ENCODE measurements around the gene MT1HL1.
"Not testable (repeated sequence)": the region's sequence is repeated elsewhere in the genome, so short reads cannot be mapped to it uniquely, and the experiment has no call there.

Gene MT1HL1

DNA sequence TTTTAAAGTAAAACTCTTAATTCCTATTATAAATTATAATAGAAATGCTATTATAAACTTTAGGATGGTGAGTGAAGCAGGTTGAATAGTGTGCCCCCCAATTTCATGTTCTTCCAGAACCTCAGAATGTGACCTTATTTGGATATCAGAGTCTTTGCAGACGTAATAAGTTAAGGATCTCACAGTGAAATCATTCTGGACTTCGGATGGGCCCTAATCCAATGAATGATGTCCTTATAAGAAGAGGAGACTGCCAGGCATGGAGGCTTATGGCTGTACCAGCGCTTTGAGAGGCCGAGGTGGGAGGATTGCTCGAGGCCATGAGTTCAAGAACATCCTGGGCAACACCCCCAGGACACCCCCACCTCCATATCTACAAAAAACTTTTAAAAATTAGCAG is 9.4 kb upstream of the MT1HL1 start:
- no peak for DNase-seq

DNA sequence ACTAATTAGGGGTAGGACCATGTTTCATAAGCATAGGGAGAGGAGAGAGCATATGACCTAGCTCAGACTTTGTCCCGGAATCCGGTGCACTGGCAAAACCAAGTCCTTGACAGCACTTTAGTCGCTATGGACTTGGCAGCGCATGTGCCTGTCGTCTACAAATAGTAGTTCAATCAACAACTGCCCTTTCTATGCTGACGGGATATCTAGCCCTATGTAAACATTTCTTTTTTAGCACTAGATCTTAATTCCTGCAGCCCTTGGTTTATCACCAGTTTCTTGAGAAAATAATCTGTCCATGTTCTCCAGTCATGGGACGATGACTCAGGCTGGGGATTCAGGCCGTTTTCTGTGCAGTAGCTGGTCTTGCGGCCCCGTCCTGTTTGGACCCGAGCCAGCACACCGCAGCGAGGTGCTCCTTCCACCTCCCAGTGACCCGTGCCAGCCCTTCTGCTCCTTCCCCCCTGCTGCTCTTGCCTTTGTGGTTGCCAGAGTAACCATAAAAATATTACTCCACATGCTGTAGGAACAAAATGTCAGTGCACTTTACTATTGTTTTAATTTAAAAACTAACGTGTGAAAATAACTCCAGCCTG is 8.6 kb upstream of the MT1HL1 start:
- DNase-seq = no peak

DNA sequence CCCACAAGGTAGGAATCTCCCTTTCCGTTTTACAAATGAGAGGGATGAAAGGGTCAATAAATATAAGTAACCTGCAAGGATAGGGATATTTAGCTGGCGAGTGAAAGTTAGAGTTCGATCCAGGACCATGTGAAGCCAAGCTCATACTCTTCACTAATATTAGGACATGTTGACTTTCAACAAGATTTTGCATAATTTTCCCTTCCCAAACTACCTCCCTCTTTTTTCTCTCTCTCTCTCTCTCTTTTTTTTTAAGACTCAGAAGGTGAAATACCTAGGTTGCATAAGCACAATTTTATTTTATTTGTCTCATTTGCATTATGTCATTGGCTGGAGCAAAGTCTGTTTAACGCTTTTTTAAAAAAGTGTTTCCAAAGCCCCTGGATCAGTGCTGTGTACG is 8.1 kb upstream of the MT1HL1 start:
- DNase-seq = no peak

DNA sequence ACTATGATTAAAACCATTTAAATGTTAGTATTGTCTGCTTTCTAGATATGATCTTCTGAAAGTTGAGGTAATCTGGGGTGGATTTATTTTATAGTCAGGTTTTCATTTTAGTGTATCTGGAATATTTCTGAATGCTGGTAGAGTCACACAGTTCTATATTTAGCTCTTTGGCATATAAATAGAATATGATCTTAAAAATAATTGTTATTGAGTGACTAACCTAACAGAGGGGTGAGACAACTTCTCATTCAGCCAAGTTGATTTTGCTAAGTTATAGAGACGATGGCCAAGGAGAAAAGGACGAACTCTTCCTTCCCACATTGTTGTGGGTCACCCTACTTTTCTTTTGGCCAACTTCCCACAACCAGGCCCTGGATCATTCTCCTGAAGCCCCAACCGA is 7.2 kb upstream of the MT1HL1 start:
- no peak for DNase-seq

DNA sequence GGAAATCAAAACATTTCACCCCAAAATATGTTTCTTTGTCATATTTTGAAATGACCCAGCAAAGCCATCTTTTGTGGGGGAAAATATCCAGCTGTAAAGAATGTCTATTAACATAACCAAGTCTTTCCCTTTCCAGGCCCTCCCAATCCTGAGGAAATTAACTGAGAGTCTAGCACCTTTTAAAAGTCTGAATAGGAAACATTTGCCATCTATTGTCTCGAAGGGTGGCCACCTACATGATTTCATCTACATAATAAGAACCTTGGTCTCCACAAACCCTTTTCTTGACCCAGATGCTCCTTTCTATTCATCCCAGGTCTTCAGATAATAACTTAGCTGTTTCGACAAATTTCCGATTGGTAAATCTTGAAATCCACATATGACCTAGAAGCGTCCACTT is 5.4 kb upstream of the MT1HL1 start:
- DNase-seq = no peak

DNA sequence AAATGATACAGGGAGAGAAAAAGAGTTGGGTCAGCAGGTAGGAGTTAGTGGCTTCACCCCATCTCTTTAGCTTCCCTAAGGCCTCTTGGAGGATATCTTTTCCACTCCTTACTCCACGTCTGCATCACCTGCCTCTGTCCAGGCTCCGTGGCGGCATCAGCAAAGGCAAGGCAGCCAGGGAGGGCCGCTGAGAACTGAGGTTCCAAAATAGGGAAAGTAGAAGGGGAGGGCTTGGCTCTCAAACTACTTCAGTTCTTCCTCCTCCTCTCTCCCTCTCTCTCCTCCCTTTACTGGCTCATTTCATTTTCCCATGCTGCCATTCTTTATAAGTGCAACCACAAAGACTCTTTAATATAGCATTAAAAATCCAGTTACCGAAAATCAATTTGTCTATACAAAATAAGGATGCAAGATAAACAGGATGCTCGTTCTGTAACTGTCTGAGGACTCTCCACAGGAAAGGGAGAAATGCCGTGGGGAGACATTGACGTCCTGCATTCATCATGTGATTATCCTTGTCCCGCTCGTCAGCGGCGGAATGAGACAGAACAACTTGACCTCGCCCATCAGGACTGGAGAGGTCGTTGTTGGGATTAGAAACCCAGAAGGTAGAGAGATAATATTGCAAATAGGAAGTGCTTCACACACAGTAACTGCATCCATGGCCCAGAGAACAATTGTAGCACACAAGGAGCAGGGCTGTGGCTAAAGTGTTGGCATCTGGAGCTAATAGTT is 3.1 kb upstream of the MT1HL1 start:
- DNase-seq = no peak

DNA sequence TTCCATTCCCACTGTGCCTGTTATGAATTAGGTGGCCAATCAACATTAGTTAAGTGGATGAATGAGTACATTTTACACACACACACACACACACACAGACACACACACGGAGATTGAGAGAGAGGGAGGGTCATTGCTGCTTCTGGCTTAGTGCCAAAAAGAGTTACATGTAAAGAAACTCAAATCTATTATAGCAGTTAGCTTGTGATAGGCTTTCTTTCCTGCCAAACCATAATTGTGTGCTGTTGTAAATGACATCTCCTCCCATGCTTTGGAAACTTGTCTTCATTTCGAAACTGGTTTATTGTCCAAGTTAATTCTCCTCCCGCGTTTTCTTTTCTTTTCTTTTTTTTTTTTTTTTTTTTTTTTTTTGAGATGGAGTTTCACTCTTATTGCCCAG is 1.4 kb upstream of the MT1HL1 start:
- no peak for DNase-seq

DNA sequence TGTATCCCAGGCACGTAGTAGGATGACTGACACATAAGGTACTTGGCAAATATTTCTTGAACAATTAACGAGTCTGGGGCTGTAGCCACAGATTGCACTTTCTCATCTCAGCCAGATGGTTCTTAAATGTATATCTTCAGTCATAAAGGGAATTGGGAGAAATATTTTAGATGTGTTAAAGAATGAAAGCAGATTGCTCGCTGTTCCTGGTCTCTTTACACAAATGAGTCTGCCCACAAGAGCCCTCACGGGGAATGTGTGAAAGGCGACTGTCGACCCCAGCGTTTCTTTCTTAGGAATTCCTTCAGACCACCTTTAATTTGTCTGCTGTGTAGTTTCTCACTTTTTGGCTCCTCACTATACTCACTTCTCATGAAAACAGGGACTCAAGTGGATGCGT is 725 bp downstream of the MT1HL1 start:
- no peak for DNase-seq

DNA sequence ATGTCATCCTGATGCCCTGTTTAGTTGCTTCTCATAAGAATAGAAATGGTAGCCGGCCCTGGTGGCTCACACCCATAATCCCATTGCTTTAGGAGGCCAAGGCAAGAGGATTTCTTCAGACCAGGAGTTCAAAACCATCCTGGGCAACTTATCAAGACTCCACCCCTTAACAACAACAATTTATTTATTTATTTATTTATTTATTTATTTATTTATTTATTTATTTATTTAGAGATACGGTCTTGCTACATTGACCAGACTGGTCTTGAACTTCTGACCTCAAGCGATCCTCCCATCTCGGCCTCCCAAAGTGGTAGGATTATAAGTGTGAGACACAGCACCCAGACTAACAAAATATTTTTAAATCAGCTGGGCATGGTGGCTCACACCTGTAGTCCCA is 4.0 kb downstream of the MT1HL1 start:
- DNase-seq = no peak

DNA sequence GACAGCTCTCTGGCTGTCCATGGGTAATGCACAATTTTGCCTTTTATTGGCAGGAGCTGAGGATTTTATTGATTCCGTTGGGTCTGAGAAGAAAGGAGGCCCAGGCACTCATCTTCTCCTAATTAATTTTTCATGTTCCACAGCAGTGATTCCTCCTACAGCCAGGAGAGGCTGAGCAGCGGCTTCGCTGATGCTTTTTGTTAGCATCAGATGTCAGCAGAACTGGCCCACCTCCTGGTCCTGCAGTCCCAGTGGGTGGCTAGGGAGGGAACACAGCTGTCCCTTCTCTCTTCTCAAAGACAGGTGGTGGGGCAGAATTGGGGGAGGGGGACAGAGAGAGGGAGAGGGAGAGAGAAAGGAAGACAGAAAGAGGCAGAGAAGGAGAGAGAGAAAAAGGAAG is 5.7 kb downstream of the MT1HL1 start:
- DNase-seq = no peak

DNA sequence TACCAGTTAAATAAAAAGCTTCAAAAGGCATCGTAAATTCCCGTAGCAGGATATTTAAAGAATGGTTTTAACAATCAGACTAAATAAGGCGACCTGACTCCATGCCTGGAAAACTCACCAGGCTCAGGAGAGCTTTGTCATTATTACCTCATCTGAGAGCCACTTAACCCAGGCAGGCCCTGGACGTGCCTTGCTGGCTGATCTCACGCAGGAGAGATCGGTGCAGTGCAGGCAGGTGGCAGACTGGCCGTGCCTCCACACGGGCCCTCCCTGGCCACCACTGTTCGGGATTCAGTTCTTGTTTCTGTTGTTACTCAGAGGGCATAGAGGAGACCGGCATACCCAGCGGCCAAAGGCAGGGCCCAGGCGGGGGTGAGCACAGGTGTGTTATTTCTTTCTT is 6.4 kb downstream of the MT1HL1 start:
- no peak for DNase-seq

DNA sequence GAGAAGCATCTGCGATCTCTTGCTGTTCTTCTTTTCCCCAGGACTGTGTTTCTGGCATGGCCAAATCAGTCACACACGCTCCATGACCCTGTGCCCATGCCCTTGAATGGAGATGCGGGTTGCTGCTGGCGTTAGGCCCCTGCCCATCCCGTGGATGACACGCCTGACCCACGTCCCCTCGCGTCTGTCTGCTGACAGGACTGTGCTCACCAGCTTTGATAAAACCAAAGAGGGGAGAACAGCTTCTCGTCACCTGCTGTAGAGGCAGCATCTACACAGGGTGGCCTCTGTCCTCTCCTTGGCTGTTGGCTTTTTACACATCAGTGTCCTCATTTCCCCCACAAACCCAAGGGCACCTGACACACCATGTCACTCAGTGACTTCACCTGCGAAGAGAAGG is 6.9 kb downstream of the MT1HL1 start:
- DNase-seq = no peak

DNA sequence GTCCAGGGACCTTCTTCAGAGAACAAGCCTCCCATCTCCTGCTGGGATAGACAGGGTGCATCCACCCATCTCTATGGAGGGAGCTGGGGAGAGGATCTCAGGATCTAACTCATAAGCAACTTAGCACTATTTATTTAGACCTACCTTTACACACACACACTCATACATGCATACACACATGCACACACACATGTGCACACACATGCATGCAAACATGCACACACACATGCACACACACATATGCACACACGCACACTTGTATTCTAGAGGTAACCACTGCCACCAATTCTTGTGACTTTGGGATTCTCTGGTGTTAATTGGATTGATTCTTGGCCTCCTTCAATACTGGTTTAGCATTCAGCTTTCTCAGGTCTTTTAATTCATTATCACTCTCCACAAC is 9.8 kb downstream of the MT1HL1 start:
- DNase-seq = no peak

DNA sequence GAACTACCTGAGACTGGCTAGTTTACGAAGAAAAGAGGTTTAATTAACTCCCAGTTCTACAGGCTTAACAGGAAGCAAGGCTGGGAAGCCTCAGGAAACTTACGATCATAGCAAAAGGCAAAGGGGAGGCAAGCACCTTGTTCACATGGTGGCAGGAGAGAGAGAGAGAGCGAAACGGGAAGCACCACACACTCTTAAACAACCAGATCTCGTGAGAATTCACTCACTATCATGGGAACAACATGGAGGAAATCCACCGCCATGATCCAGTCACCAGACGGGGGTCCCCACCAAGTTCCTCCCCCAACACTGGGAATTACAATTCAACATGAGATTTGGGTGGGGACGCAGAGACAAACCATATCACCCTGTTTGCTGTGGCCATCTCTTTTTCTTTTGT is 11.8 kb downstream of the MT1HL1 start:
- DNase-seq = no peak

DNA sequence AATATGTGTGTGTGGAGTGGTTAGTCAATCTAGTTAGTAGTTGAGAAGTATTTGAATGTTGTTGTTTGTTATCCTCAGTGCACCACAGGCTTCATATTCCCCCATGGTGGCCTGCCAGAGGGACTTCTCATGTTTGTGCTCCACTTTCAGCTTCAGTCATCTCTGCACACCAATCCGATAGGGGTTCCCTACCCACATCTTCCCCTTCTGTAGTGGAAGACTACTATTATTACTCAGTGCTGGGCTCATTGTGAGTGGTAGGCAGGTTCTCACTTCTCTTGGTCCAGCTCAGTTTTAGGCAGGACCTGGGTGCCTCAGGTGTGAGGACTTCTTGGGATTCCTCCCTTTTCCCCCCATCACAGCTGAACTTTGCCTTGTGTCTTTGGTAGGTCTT is 14.2 kb downstream of the MT1HL1 start:
- no peak for DNase-seq

DNA sequence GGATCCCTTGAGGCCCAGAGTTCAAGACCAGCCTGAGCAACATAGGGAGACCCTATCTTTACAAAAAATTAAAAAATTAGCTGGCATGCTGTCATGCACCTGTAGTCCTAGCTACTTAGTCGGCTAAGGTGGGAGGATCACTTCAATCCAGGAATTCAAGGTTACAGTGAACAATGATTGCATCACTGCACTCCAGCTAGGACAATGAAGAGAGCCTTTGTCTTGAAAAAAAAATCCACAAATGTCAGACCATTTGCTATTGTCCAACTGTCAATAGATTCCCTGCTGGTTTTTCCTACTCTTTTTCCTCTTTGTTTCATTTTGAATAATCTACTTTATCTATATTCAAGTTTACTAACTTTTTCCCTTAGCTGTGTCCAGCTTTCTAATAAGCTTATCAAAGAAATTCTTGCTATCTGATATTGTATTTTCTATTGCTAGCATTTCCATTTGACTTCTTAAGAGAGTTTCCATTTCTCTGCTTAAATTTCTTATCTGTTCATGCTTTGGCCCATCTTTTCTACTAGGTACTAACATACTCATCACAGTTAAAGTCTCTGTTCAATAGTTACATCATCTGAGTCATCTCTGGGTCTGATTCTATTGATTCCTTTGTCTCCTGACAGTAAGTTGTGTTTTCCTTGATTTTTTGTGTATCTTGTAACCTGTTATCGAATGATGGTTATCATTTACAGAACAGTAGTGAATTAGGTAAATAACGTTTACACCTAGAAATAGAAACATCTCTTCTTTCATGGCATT is 14.8 kb downstream of the MT1HL1 start:
- DNase-seq = no peak

DNA sequence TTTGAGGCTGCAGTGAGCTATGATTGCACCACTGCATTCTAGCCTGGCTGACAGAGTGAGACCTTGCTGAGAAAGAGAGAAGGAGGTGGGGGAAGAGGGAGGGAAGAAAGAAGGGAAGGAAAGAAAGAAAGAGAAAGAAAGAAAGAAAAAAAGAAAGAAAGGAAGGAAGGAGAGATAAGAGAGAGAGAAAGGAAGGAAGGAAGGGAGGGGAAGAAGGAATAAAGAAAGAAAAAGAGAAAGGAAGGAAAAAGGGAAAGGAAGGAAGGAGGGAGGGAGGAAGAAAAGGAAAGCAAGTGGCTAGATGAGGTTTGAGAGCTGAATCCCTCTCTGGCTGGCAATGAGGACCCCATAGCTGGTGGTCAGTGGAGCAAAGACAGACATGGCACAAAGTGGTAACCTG is 20.4 kb downstream of the MT1HL1 start:
- DNase-seq = no peak

DNA sequence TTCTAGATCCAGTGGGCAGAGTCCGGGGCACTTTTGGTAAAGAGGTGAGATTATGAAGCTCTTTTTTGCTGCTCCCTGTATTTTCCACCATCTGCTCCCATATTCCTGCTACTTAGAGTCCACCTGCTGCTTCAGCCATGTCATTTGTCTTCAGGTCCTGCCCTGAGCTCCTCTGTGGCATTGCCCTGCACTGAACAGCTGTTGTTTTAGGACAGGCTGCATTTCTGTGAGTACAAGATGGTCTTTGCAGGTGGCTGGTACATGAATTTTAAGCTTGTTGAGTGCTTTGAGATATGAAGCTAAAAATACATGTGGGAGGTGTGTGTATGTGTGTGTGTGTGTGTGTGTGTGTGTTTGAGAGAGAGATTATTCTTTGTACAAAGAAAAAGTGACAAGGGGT is 21.9 kb downstream of the MT1HL1 start:
- no peak for DNase-seq

DNA sequence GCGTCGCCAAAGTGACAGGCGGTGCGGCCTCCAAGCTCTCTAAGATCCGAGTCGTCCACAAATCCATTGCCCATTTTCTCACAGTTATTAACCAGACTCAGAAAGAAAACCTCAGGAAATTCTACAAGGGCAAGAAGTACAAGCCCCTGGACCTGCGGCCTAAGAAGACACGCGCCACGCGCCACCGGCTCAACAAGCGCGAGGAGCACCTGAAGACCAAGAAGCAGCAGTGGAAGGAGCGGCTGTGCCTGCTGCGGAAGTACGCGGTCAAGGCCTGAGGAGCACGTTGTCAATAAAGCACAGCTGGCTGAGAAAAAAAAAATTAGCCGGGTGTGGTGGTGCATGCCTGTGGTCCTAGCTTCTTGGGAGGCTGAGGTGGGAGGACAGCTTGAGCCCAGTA is 22.8 kb downstream of the MT1HL1 start:
- not testable (repeated sequence) for DNase-seq

DNA sequence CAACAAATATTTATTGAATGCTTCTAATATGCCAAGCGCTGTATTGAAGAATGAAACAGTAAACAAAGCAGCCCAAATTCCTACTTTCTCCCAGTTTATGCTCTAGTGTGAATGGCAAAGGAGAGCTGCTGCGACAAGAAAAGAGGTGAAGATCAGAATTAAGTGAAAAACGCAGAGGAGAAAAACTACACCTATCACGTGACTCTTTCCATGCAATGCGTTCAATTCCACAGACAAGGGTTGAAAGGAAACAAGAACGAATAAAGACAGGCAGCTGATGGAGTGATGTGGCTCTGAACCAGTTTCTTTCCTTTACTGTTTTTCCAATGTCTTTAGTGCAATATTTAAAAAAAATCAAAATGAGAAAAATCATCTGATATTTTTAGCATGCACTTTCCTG is 23.6 kb downstream of the MT1HL1 start:
- DNase-seq = no peak

DNA sequence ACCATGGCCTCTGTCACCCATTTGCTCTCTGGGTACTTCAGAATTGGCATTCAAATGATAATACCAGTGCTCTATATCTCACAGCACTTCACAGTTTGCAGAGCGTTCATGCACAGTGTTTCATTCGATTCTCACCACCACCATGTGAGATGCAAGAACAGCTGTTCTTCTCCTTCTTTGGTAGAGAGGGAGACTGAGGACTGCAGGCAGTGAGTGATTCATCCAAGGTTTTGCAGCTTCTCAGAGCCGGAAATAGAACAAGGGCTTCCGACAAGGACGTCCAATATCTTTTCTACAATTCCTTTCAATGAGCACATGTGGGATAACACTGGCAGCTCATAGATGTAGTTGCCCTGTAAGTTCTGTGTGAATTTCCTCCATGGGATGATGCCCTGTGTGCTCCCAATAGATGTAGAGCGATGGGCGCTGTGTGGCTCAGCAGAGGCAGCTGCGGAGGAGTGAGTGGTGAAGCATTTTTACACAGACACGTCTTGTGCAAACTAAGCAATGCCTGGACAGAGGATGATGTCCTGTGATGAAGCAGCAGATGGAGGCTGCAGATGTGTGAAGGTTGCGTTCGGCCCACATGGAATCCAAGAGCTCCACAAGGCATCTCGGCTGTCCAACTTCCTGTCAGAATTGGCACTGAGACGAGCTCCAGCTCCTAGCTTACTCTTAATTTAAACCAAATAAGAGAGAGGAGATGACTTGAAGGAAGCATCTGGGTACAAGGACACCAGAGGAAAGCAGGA is 24.9 kb downstream of the MT1HL1 start:
- DNase-seq = no peak

DNA sequence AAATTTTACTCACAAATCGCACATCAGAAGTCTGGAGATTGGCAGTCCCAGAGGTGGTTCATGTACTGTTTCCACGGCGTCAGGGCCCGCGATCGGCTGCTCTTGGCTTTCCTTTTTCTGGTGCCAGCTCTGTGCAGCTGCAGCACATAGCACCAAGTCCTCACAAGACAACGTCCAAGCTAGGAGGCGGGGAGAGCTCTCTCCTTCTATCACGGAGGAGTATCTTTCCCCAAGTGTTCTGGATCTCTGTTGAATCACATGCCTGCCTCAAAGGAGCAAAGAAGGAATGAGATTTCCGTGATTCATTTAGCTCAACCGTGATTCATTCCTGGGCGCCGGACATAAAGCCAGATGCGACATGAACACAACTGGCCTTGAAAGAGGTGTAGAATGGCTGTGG is 25.5 kb downstream of the MT1HL1 start:
- no peak for DNase-seq

DNA sequence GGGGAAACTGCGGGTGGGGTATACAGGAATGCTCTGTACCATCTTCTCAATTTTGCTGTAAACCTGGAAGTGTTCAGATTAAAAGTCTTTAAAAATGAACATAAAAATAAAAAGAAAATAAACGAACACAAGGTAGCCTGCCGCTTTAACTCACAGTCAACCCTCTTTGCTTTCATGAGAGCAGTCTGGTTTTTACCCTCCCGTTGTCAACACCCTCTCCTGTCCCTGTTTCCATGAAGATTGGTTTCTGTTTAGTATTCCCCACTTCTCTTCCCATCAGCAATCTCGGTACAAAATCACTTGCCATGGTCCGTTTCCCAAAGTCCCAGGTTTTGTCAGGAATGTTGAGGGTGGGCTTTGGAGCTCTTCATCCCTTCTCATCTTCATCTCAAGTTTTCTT is 28.8 kb downstream of the MT1HL1 start:
- DNase-seq = no peak

DNA sequence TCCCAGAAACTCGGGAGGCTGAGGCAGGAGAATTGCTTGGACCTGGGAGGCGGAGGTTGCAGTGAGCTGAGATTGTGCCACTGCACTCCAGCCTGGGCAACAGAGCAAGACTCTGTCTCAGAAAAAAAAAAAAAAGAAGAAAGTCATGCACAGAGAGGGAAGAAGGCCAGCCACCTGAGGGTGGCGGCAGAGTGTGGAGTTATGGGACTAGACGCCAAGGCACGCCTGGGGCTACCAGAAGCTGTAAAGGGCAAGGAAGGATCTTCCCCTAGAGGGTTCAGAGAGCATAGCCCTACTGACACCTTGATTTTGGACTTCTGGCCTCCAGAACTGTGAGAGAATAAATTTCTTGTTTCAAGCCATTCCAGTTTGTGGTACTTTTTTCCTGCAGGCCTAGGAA is 30.2 kb downstream of the MT1HL1 start:
- not testable (repeated sequence) for DNase-seq

All from stimulated activated CD4-positive, alpha-beta T cell treated with anti-CD3 and anti-CD28 coated beads, Interleukin-4, amount 100 ng/mL, for 4 hours (primary cell).